ENCODE data around the gene CALML6. TPM values are rescaled to one million over a fixed set of nuclear protein-coding genes. Genes with fewer than 3 reads are reported as not detected.

Gene CALML6
- total and polyA plus RNA-seq, 9 donors: 0.04 to 0.43 (median 0.13) TPM; not detected in 2

DNA sequence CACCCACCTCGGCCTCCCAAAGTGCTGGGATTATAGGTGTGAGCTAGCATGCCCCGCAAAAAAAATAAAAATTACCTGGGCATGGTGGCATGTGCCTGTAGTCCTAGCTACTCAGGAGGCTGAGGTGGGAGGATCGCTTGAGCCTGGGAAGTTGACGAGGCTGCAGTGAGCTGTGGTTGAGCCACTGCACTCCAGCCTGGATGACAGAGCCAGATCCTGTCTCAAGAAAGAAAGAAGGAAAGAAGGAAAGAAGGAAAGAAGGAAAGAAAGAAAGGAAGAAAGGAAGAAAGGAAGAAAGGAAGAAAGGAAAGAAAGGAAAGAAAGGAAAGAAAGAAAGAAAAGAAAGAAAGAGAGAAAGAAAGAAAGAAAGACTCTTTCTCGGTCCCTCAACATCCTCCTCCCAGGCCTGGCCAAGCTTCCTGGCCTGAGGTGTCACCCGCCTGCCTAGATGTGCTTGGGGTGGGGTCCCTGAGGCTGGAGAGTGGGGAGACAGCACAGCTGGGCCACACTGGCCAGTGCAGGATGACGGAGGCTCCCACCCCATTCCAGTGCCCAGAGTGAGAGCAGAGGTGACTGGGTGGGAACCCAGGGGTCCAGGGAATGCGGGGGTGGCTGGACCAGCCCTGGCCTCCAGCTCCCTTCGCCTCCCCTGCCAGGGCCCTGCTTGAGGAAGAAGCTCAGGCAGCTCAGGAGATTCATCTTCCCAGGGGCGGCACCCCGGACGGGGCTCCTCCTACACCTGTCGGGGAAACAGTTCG is 14.0 kb upstream of the CALML6 start:
- Histone ChIP-seq H3K4me1 (ENCODE audit: insufficient read depth) (peaks cover 4% of the 10 kb centered on the region), H3K9me3 (no peaks in the 10 kb centered on the region)

DNA sequence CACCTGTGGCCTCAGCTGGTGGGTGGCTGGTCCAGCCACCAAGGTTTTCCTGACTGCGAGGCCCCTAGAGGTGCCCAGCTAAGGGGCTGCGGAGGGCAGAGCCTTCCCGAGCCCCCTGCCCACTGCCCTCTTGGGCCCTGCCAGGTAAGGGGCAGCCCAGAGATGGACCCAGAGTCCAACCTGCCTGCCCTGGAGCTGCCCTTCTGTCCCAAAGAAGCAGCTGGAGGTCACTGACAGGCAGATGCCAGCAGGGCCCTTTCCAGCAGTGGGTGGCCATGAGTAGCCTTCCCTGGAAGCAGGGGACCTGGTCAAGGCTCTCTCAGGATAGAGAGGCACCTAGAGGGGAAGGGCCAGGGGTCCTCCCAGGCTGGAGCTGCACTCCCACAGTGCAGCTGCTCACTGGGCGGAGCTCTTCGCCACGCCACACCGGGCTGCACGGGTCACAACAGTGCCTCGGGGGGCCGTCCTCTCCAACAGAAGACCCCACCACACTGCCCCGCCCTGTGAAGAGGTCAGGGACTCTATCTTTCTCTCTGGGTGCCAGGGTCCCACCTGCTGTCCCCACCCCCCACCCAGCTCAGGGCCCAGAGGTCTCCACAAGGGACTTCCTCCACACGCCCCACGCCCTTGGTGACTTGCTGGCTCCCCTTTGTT is 13.3 kb upstream of the CALML6 start:
- H3K27ac ChIP-seq: no peak overlapping the region
- peaks cover 4% of the 10 kb centered on the region for H3K4me1 ChIP-seq (ENCODE audit: insufficient read depth)
- 59 to 76% (median 60%) methylated on average over 10 to 13 of the region's 13 CpGs for WGBS, 3 donors
- no peaks in the 10 kb centered on the region for H3K36me3 ChIP-seq
- DNase-seq: no peak
- no peaks in the 10 kb centered on the region for H3K27me3 ChIP-seq
- intact Hi-C loops (cut with DNase I): loop anchor here in 1 of 4 donors (5.0 kb wide), 1 partner anchor 144 kb away; no protein-coding TSS in a partner anchor
- TF ChIP-seq EP300 (IDR thresholded peaks at IDR 0.05) (no peak), POLR2A (IDR thresholded peaks at IDR 0.05) (no peak)
- TF ChIP-seq, protein P1, sequence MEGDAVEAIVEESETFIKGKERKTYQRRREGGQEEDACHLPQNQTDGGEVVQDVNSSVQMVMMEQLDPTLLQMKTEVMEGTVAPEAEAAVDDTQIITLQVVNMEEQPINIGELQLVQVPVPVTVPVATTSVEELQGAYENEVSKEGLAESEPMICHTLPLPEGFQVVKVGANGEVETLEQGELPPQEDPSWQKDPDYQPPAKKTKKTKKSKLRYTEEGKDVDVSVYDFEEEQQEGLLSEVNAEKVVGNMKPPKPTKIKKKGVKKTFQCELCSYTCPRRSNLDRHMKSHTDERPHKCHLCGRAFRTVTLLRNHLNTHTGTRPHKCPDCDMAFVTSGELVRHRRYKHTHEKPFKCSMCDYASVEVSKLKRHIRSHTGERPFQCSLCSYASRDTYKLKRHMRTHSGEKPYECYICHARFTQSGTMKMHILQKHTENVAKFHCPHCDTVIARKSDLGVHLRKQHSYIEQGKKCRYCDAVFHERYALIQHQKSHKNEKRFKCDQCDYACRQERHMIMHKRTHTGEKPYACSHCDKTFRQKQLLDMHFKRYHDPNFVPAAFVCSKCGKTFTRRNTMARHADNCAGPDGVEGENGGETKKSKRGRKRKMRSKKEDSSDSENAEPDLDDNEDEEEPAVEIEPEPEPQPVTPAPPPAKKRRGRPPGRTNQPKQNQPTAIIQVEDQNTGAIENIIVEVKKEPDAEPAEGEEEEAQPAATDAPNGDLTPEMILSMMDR (IDR thresholded peaks at IDR 0.05): no peak
- H3K9me3 ChIP-seq: no peaks in the 10 kb centered on the region
- no peak overlapping the region for H3K4me3 ChIP-seq

More for the DNA sequence above, 14.0 kb upstream of the CALML6 start:
- Histone ChIP-seq H3K27ac (no peak overlapping the region), H3K27me3 (no peaks in the 10 kb centered on the region), H3K36me3 (no peaks in the 10 kb centered on the region), H3K4me3 (no peak overlapping the region)
- TF ChIP-seq EP300 (IDR thresholded peaks at IDR 0.05) (no peak), POLR2A (IDR thresholded peaks at IDR 0.05) (no peak)
- TF ChIP-seq, protein P1 (IDR thresholded peaks at IDR 0.05): no peak
- intact Hi-C loops (cut with DNase I): loop anchor here in 1 of 4 donors (5.0 kb wide), 1 partner anchor 144 kb away; no protein-coding TSS in a partner anchor
- DNase-seq: no peak
- 51 to 66% (median 52%) methylated on average over 14 of the region's 14 CpGs for WGBS, 3 donors

DNA sequence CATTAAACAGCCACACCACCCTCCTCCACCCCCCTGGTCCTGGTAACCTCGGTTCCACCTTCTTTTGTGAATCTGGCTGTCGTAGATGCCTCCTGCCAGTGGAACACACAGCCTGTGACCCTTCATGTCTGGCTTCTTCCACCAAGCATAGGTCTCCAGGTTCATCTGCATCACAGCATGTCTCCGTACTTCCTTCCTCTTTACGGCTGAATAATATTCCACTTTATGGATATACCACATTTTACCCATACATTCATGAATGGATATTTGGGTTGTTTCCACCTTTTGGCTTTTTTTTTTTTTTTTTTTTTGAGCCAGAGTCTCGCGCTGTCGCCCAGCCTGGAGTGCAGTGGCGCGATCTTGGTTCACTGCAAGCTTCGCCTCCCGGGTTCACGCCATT is 11.8 kb upstream of the CALML6 start:
- no peak for DNase-seq
- Histone ChIP-seq H3K4me3 (no peak overlapping the region), H3K9me3 (no peaks in the 10 kb centered on the region), H3K36me3 (no peaks in the 10 kb centered on the region), H3K27me3 (no peaks in the 10 kb centered on the region), H3K27ac (no peak overlapping the region), H3K4me1 (ENCODE audit: insufficient read depth) (peaks cover 8% of the 10 kb centered on the region)
- no peak for TF ChIP-seq EP300 (IDR thresholded peaks at IDR 0.05)
- TF ChIP-seq, protein P1 (IDR thresholded peaks at IDR 0.05): no peak
- no peak for TF ChIP-seq POLR2A (IDR thresholded peaks at IDR 0.05)
- intact Hi-C loops (cut with DNase I): loop anchor here in 1 of 4 donors (5.0 kb wide), 1 partner anchor 146 kb away; no protein-coding TSS in a partner anchor
- WGBS, 3 donors: 96 to 97% (median 97%) methylated on average over 12 of the region's 12 CpGs

DNA sequence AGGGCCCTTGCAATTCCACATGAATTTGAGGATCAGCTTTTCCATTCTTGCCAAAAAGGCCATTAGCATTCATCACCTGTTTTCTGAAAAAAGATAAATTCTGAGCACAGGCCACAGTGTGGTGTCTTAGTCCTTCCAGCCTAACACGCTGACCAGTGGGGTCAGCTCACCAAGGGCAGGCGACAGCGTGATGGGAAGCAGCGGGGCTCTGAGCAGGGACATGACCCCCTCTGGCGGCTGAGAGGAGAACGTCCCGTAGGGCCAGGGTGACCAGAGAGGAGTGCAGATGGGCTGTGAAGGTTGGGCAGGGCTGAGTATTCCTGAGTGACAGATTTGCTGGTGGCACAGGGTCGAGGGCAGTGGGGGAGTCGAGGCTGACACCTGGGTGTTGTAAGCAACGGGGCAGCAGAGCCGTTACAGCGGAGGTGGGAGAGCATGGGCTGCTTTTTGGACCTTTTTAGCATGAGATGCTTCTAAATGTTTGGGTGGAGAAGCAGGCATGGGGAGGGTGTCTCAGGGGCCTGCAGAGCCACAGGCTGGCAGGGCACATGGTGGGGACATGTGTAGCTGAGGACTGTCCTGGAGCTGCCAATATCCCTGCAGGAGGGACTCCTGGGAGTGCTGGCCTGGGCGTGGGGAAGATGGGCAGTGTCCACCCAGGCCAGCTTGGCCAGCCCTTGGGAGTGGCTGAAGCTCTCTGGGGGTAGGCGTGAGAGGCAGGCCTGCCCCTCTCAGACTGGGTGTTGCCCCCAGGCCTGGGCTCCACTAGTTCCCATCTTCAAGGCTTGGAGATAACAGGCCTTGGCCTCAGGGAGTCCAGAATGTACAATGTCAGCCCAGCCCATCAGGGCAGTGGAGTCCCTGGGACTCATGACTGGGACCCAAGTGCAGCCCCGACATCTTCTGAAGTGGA is 8.6 kb upstream of the CALML6 start:
- intact Hi-C loops (cut with DNase I): loop anchor here in 1 of 4 donors (5.0 kb wide), 1 partner anchor 124 kb away; no protein-coding TSS in a partner anchor
- Histone ChIP-seq H3K27me3 (no peaks in the 10 kb centered on the region), H3K4me3 (no peak overlapping the region), H3K4me1 (ENCODE audit: insufficient read depth) (peaks cover 4% of the 10 kb centered on the region), H3K36me3 (no peaks in the 10 kb centered on the region), H3K27ac (no peak overlapping the region), H3K9me3 (no peaks in the 10 kb centered on the region)
- DNase-seq: peak; percentile 80 to 85 (median 84)
- WGBS, 3 donors: 19 to 20% (median 19%) methylated on average over 14 to 15 of the region's 15 CpGs
- TF ChIP-seq POLR2A (IDR thresholded peaks at IDR 0.05): no peak
- TF ChIP-seq, protein P1 (IDR thresholded peaks at IDR 0.05): peak; percentile 68 to 91 (median 89)
- TF ChIP-seq EP300 (IDR thresholded peaks at IDR 0.05): no peak
